Effector CD8-positive, alpha-beta T cell (primary cell): ENCODE results near the gene HEG1.
A peak's percentile ranks its signal among the peaks of the same experiment; 100 is the strongest.

ENCODE experiments used
- DNase-seq: peaks from one replicate; lab custom pipeline; 2025; lab: John Stamatoyannopoulos, UW

Gene HEG1

GRCh38 chr3:125013095-125013494 lies 42.7 kb downstream of the HEG1 start:
- DNase-seq: no peak

- DNase-seq: no peak
Observed at GRCh38 chr3:125011941-125012340, 43.9 kb downstream of the HEG1 start.

DNA sequence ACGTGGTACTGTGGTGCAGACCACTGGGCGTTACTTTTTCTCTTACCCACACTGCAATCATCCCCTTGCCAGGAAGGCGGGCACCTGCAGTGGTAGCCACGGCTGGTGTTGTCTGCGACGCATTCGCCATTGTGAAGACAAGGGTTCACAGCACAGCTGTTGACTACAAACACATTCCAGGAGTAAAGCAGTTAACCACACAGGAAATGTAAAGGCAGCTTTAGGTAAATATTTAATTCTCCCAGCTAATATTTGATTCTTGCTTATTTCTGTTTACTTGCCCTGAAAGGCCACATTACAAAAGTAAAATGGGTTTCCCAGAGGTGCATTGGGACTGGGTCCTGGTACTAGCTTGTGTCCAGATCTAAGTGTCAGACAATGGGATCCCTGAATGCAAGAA lies 45.4 kb downstream of the HEG1 start:
- DNase-seq: no peak

- DNase-seq: no peak
Observed at GRCh38 chr3:125008766-125009165, 47.0 kb downstream of the HEG1 start.

GRCh38 chr3:125006291-125006731 lies 49.5 kb downstream of the HEG1 start:
- DNase-seq: no peak

- no peak for DNase-seq
Observed at GRCh38 chr3:125005676-125006075, 50.1 kb downstream of the HEG1 start.

- DNase-seq: no peak
Observed at GRCh38 chr3:125005222-125005621, 50.6 kb downstream of the HEG1 start.

DNA sequence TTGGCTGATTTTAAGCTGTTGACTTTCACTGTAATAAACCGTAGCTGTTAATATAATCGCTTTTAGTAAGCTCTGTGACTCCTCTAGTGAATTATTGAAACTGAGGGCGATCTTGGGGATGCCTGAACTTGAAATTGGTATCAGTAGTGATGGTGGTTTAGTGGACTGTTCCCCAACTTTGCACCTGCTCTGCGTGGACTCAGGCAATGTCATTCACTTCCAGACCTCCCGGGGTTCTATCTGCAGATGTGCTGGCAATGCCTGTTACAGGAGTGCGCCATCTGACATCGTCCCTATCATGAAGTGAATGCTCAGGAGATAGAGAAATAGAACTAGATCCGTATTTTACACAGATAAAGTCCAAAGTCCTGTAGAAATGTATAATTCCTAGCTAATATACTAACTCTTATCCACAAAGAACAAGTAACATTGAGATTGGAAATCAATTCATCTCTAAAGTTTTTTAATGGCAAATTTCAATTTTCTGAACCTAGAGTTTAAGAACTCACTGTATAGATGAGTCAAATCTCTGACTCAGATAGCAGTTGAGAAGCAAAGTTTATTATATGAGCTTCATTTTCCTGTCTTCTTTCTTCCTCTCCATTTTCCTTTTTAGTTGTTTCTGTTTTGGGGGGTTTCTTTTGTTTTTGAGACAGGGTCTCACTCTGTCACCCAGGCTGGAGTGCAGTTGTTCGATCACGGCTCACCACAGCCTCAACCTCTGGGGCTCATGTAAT lies 51.8 kb downstream of the HEG1 start:
- DNase-seq: no peak

GRCh38 chr3:125003369-125003853 lies 52.4 kb downstream of the HEG1 start:
- no peak for DNase-seq

DNA sequence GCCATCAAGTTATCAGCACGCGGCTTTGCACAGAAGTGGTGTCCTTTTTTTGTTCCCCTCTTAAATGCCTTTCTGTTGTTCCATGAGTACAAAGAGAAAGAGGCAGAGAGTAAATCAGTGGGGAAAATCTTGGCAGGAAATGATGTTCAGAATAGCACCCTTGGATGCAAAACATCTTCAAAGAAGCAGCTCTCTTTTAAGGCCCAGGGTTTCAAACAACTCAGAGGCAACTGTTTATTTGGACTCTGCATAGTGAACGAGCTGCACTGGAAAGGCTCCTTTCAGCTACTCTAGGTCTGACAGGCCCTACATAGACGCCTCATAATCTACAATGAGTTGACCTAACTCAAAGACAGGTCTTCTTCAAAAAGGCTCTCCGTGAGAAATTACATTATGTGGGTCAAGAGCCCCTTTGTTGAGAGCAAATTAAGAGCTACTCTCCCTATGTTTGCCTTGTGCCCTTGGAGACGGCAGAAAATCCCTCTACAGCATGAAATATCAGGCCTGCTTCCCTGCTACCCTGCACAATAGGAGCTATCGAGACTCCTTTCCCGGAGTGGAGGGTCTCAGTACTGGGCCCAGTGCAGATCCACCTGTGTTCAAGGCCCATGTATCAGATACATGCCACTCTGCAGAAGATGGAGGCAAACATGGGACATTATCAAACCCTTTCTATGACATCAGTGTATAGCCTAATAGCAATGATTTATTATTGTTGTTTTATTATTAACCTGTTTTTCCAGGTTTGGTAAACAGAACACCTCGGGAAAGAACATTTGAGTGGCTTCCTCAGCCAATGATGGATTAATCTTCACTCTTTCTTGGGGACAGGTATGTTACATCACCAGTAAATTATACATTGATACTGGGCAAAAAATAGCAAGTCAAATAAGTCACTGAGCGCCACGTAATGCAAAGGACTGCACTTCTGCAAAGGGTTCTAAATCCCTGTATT lies 53.1 kb downstream of the HEG1 start:
- no peak for DNase-seq

- no peak for DNase-seq
Observed at GRCh38 chr3:125001557-125002413, 54.0 kb downstream of the HEG1 start.

GRCh38 chr3:125000661-125001060 lies 55.1 kb downstream of the HEG1 start:
- no peak for DNase-seq

GRCh38 chr3:124999897-125000435 lies 55.8 kb downstream of the HEG1 start:
- DNase-seq: no peak

- DNase-seq: no peak
Observed at GRCh38 chr3:124999317-124999716, 56.5 kb downstream of the HEG1 start.

GRCh38 chr3:124998247-124998630 lies 57.6 kb downstream of the HEG1 start:
- DNase-seq: no peak

GRCh38 chr3:124997303-124998246 lies 58.2 kb downstream of the HEG1 start:
- DNase-seq: no peak

DNA sequence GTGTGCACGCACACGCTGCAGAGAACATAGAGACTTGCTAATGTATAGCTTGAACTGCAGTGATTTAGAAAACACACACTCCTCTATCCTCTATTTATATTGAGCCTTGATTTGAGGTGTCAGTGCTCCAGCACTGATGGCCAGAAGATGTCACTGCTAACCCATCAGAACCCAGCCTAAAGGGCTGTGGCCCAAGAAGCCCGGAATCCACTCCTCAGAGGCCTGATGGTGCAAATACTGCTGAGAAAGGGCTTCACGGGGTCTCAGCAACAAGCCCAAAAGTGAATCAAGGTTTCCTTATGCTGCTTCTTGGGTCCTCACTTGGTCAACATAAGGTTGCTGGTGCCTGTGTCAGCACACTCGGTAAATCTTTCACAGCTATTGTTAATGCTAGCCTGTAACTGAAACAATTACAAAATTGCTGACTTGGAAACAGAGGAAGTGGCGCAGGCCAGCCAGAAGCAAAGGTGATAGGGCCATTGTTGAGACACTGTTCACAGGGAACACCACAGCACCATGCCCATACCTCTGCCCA lies 60.3 kb downstream of the HEG1 start:
- peak; percentile 28 for DNase-seq

- DNase-seq: no peak
Observed at GRCh38 chr3:124993466-124993865, 62.3 kb downstream of the HEG1 start.

DNA sequence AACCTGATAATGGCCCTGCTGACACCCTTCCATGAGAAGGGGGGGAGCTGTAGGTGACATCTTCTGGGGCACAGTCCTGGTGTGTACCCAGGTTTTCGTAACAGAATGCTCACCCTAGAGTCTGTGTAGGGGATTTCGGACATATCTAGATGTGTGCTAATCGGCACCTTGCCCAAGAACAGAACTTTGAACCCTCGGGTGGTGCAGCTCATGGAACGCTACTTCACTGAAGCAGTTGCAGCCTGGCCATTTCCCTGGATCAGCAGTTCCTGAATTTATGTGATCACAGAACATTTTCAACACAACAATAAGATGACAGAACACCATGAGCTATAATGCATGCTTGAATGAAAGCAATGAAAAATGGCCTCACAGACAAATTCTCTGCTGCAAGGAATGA lies 63.8 kb downstream of the HEG1 start:
- no peak for DNase-seq
